Peyer's patch (tissue), 4 donors: ENCODE data around the gene SEMA4D. TPM values are rescaled to one million over a fixed set of nuclear protein-coding genes. Genes with fewer than 3 reads are reported as not detected.

Experiments used
- DNase-seq, 3 donors: peaks; one replicate each; pipeline ENCODE4 v3.0.0-alpha.2; 2017 to 2019
- H3K27ac ChIP-seq, 4 donors: fragments of 200-600 bp; sonication (generic); one replicate each; pipeline ENCODE4 v1.5.1; 2016 to 2019
- H3K27me3 ChIP-seq, 2 donors: fragments of 200-600 bp; sonication (generic); one replicate each; pipeline ENCODE4 v1.5.1; 2019
- H3K36me3 ChIP-seq, 3 donors: fragments of 200-600 bp; sonication (generic); one replicate each; pipeline ENCODE4 v1.5.1; 2016 to 2019
- H3K4me1 ChIP-seq, 4 donors: fragments of 200-600 bp; sonication (generic); one replicate each; pipeline ENCODE4 v1.5.1; 2016 to 2019
- H3K4me3 ChIP-seq, 4 donors: fragments of 200-600 bp; sonication (generic); 1 replicate in 3 of 4; 2 replicates in 1 of 4; pipeline ENCODE4 v1.5.1; 2016 to 2019; ENCODE audit warnings: mild to moderate bottlenecking in 1 of 4
- H3K9me3 ChIP-seq, 4 donors: fragments of 200-600 bp; sonication (generic); one replicate each; pipeline ENCODE4 v1.5.1; 2016 to 2019; ENCODE audit warnings: mild to moderate bottlenecking in 1 of 4
- POLR2A ChIP-seq, 2 donors: fragments of 450-650 bp; IDR thresholded peaks; one replicate each; pipeline ENCODE4 v1.5.1; 2017; ENCODE audit warnings: antibody characterized with exemption in 2 of 2, mild to moderate bottlenecking in 2 of 2, moderate library complexity in 2 of 2
- total RNA-seq, 4 donors: library from RNA; depleted of rRNA; stranded (reverse); fragments of >200 nt; gene quantifications; one replicate each; pipeline ENCODE4 v1.1.0, GENCODE V29; 2016
- TF ChIP-seq, protein P1 (sequence below), 6 experiments: fragments of 450-650 bp in 4 of 6; fragments of 200-600 bp in 2 of 6; sonication (generic) in 1 of 6; IDR thresholded peaks; one replicate each; pipeline ENCODE4 v1.5.1; 2017 to 2019; ENCODE audit warnings: antibody characterized with exemption in 6 of 6, mild to moderate bottlenecking in 3 of 6, moderate library complexity in 1 of 6

Gene SEMA4D
- total RNA-seq, 4 donors from 2014 or later: 24.3 to 124 (median 30.0) TPM

DNA sequence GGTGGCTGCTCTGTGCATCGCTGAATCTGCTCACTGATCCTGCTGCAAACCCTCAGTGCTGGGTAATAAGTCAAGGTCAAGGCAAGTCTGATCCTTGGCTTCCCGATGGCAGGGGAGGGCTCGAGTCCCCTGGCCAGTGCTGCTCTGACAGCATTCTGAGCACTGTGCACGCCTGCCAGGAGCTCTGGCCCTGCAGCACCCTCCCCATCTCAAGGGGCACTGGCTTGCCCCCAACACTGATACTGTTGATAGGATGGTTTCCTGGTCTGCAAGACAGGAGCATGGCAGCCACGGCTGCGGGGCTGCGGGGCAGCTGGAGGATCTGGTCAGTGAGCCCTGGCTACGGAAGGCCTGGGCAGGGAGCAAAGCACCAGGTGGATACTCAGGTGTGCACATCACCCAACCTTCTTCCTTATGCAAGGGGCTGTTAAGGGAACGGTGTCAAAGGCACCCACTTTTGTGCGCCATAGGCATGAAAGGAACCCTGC, 107.8 kb downstream of the SEMA4D start:
- no peak overlapping the region for H3K27ac ChIP-seq
- no peak overlapping the region for H3K4me3 ChIP-seq
- peaks cover 0 to 9% (median 0%) of the 10 kb centered on the region in 4 donors for H3K4me1 ChIP-seq
- no peaks in the 10 kb centered on the region for H3K27me3 ChIP-seq
- no peaks in the 10 kb centered on the region for H3K9me3 ChIP-seq
- H3K36me3 ChIP-seq: peaks cover 0 to 87% (median 0%) of the 10 kb centered on the region in 3 donors
- TF ChIP-seq, protein P1, sequence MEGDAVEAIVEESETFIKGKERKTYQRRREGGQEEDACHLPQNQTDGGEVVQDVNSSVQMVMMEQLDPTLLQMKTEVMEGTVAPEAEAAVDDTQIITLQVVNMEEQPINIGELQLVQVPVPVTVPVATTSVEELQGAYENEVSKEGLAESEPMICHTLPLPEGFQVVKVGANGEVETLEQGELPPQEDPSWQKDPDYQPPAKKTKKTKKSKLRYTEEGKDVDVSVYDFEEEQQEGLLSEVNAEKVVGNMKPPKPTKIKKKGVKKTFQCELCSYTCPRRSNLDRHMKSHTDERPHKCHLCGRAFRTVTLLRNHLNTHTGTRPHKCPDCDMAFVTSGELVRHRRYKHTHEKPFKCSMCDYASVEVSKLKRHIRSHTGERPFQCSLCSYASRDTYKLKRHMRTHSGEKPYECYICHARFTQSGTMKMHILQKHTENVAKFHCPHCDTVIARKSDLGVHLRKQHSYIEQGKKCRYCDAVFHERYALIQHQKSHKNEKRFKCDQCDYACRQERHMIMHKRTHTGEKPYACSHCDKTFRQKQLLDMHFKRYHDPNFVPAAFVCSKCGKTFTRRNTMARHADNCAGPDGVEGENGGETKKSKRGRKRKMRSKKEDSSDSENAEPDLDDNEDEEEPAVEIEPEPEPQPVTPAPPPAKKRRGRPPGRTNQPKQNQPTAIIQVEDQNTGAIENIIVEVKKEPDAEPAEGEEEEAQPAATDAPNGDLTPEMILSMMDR (IDR thresholded peaks at IDR 0.05): no peak
- TF ChIP-seq POLR2A (IDR thresholded peaks at IDR 0.05): no peak
- DNase-seq: no peak

DNA sequence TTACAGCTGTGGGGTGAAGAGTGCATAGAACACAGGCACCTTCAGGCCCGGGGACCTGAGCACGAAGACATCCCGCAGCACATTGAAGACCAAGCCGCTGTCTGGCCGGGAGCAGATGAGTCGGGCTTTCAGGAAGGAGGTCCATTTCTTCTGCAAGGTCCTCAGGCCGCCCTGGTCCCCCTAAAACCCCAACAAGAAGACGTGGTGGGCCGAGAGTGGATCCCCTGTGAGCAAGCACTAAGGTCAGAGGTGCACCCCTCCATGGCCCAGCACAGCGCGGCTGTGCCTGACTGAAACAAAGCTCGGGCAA, 109.1 kb downstream of the SEMA4D start:
- TF ChIP-seq, protein P1 (IDR thresholded peaks at IDR 0.05): no peak
- no peak for TF ChIP-seq POLR2A (IDR thresholded peaks at IDR 0.05)
- no peaks in the 10 kb centered on the region for H3K9me3 ChIP-seq
- peaks cover 0 to 81% (median 0%) of the 10 kb centered on the region in 3 donors for H3K36me3 ChIP-seq
- DNase-seq: no peak
- no peak overlapping the region for H3K4me3 ChIP-seq
- H3K4me1 ChIP-seq: peaks cover 0 to 9% (median 0%) of the 10 kb centered on the region in 4 donors
- H3K27ac ChIP-seq: peak overlapping the region in 3 of 4 donors; percentile 55 to 69 (median 67)
- H3K27me3 ChIP-seq: no peaks in the 10 kb centered on the region

DNA sequence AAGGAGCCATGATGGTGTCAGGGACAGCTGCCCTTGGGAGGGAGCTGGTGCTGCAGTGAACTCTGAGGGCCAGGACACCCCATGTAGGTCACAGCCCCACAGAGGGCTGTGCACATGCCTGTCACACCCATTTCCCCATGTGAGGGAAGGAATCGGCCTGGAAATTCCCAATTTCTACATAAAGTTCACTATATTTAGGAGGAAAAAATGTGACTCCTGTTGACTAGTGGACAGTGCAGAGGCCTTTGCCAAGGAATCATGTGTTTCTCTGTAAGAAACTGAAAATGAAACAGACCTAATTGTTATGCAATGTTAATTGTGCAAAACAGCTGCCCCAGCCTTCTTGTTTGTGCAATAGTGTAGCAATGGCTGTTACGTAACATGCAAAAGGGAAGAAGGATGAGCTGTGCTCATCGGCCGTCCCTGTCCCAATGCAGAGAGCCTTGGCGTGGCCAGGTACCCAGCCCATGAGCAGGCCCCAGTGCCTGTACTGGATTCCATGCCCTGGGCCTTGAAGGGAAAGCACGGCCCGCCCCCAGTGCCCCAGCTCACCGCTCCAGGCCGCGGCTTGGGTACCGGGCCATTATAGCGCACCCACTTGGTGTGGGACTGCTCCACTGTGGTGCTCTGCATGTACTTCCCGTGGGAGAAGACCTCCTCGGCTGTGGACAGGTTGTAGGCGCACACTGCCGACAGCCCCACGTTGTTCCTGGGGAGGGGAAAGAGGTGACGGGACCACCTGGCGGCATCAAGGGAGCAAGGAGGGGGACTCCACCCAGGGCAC, 109.6 kb downstream of the SEMA4D start:
- Histone ChIP-seq H3K9me3 (no peaks in the 10 kb centered on the region), H3K36me3 (peaks cover 0 to 77% (median 0%) of the 10 kb centered on the region in 3 donors), H3K27ac (peak overlapping the region in 3 of 4 donors; percentile 55 to 69 (median 67)), H3K4me3 (no peak overlapping the region), H3K4me1 (peaks cover 0 to 9% (median 0%) of the 10 kb centered on the region in 4 donors), H3K27me3 (no peaks in the 10 kb centered on the region)
- TF ChIP-seq, protein P1 (IDR thresholded peaks at IDR 0.05): no peak
- no peak for TF ChIP-seq POLR2A (IDR thresholded peaks at IDR 0.05)
- peak in 1 of 3 donors; percentile 61 for DNase-seq

DNA sequence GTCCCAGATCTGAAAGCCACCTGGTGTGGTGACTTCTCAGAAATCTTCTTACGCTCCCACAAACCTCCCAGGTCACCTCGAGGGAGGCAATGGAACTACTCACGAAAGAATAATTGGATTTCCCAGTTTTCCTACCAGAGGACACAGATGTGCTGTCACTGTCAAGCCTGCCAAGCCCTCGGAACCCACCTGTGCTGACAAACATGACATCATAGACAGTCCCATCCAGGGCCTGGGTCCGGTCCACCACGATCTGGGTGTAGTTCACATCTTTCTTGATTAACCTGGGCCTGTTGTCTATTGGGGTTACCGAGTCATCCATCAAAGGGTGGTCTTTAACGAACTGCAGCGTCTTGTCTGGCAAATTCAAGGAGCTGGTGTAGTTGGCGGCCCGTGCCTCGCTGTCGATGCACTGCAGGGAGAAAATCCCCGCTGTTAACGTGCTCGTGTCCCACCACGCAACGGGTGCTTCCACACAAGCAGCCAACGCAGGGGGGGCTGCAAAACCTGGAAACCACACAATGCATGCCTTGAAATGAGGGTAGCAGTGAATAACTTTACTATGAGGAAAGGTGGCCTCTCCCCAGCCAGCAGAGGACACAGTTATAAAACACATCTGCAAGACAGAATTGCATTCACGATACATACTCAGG, 110.6 kb downstream of the SEMA4D start:
- DNase-seq: no peak
- Histone ChIP-seq H3K36me3 (peaks cover 0 to 67% (median 0%) of the 10 kb centered on the region in 3 donors), H3K27ac (peak overlapping the region in 3 of 4 donors; percentile 11 to 55 (median 34)), H3K4me3 (no peak overlapping the region), H3K9me3 (no peaks in the 10 kb centered on the region), H3K27me3 (no peaks in the 10 kb centered on the region), H3K4me1 (peaks cover 0 to 9% (median 2%) of the 10 kb centered on the region in 4 donors)
- no peak for TF ChIP-seq POLR2A (IDR thresholded peaks at IDR 0.05)
- TF ChIP-seq, protein P1 (IDR thresholded peaks at IDR 0.05): no peak

DNA sequence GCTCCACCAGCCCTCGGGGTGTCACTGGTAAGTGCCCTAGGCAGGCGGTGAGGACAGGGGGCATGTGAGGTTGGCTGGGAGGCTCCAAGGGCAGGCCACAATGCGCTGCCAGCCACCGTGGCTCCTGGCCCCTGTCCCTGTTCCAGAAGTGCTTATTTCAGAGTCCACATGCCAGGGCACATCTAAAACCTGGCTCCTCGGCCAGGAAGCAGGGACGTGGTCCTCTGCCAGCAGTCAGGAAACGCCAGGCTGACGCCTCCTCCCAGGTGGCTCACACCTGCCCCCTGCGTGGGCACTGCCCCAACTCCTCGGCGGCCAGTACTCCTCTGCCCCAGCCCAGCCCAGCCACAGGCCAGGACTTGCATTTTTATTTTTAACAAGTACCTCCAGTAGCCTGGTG, 111.1 kb downstream of the SEMA4D start:
- H3K4me3 ChIP-seq: no peak overlapping the region
- no peaks in the 10 kb centered on the region for H3K9me3 ChIP-seq
- H3K4me1 ChIP-seq: peaks cover 0 to 9% (median 3%) of the 10 kb centered on the region in 4 donors
- TF ChIP-seq, protein P1 (IDR thresholded peaks at IDR 0.05): no peak
- no peak for TF ChIP-seq POLR2A (IDR thresholded peaks at IDR 0.05)
- H3K27me3 ChIP-seq: no peaks in the 10 kb centered on the region
- H3K36me3 ChIP-seq: peaks cover 0 to 62% (median 0%) of the 10 kb centered on the region in 3 donors
- peak overlapping the region in 1 of 4 donors; percentile 34 for H3K27ac ChIP-seq
- no peak for DNase-seq
